ENCODE data around the gene NEUROD1.

The NEUROD1 gene

DNA sequence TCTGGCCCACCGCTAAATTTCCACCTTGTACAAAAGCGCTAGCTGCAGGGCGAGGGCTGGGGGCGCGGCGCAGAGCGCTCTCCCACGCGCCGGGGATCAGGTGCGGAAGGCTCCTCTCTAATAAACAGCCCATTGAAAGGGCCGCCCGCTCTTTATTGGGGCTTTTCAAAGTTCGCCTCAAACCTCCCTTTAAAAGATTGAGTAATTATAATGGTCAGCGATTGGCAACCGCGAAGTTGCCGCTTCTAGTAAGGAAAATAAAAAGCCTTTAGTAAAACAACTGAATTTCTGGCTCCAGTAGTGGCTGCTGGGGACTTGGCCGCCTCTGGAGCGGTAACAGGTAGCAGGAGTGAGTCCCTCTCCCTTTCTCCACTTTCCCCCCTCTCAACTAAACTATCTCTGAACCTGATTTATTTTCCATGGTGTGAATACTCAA lies 755 bp downstream of the NEUROD1 start:
- no peak for DNase-seq

DNA sequence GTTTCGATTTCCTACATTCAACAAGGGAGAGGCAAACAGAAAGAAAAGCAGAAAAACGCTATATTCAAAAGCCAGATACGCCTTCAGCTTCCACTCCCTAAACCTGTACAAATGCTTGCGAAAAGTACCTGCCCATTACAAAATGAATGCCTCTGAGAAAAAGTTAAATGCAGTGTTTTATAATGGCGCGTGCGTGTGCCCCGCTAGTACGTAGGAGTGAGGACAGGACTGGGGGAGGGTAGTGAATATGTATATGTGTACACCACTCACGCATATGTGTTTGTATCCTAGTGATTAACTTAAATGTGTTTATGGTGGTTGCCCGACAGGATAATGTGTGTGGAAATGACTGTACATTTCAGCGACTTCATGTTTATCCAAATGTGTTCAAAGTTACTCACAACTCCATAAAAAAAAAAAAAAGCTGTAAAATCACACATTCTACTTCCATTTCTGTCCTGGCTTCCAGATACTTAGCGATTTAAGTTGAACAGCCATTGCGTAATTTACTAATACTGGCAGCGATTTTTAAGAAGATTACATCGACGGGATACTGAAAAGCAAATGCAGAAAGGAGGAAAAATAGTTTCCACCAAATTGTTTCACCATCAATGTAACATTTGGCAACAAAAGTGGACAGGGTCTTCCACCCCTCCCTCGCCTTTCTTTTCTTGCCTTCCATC lies 1.3 kb downstream of the NEUROD1 start:
- DNase-seq, result no peak

DNA sequence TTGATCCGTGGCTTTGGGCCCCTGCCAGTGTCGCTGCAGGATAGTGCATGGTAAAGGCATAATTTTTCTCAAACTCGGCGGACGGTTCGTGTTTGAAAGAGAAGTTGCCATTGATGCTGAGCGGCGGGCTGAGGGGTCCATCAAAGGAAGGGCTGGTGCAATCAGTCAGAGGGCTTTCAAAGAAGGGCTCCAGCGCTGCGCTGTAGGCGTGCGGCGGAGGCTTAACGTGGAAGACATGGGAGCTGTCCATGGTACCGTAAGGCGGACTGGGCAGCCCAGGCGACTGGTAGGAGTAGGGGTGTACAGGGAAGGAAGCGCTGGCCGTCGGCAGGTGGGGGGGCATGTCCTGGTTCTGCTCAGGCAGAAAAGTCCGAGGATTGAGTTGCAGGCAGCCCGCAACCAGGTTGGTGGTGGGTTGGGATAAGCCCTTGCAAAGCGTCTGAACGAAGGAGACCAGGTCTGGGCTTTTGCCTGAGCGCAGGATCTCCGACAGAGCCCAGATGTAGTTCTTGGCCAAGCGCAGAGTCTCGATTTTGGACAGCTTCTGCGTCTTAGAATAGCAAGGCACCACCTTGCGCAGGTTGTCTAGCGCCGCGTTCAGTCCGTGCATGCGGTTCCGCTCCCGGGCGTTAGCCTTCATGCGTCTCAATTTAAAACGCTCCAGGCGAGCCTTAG lies 2.3 kb downstream of the NEUROD1 start:
- peak; percentile 75 for DNase-seq

DNA sequence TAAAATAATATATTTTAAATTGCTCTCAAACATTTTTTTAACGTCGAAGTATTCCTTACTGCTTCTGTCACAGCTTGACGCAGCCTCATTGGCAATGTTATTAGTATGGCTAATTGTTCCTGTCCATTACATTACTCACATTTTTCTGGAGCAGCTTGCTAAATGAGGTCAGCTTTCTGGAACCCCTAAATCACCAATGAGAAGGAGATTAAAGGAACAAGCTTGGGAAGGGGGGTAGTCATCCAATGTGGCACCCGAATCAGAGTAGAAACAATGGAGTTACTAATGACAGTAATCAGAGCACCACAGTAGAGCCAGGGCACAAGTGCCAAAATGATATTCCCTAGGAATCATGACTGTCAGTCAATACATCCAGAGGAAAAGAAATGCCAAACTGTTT lies 5.1 kb downstream of the NEUROD1 start:
- DNase-seq, result no peak

DNA sequence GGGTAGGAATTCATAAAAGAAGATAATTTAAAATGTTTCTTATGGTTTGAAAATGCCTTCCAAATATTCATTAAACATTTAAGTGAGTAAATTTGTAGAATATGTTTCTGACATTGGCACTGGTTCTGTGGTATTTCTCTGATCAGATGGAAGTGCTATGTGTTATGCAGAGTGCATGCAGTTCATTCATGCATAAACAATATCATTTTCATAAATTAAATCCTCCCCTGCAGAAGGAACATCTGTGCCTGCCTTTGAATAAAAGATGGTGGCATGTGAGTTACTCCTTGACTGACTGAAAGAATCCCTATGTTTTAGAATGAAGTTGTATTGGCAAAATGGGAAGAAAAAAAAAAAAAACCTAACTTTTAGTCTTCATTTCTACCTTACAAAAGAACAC lies 5.9 kb downstream of the NEUROD1 start:
- DNase-seq, result no peak

DNA sequence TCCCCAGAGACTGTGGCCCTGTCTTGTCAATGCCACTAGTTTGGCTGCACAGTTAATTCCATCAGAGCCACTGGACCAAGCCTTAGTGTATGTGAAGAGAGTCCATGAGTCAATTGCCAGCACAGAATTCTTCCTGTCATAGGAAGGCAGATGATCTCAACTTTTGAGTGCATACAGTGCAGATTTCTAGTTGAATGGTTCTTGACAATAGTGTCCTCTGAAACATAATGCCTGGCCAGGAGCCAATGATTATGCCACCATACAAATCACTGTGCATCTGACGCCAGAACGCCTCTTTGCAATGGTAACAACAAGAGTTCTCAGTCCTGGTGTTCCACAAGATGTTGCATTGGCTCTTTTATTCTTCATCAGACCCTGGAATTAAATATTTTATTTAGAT lies 7.1 kb downstream of the NEUROD1 start:
- DNase-seq, result no peak

DNA sequence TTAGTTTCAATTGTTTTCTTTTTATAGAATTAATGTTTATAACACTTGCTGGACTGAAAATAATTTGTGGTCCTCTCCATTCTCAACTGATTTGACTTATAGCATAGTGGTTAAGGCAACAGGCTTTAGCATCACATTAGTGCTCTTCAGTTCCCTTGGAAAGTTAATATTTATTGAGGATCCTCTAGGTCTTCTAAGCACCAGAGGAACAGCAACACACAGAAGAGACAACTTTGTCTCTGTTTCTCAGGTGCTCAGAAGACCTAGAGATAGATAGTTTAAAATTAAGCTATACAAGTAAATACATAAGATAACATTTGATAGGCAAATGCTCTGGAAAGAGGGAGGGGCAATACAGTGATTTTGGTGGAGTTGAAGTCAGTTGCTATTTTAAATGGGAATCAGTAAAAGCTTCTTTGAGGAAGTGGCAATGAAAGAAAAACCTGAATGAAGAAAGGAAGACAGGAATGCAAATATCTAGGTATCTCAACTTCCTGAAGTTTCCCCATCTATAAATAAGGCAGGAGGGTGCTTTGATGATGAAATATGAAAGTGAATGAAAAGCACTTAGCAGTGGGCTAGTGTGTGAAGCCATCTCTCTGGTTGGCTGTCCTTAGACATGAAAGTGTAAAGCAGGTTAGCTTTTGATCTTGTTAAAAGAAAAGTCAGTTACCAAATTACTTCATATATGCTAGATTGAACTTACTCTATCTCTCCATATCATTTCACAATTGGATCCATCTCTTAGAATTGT lies 7.9 kb downstream of the NEUROD1 start:
- DNase-seq, result no peak

DNA sequence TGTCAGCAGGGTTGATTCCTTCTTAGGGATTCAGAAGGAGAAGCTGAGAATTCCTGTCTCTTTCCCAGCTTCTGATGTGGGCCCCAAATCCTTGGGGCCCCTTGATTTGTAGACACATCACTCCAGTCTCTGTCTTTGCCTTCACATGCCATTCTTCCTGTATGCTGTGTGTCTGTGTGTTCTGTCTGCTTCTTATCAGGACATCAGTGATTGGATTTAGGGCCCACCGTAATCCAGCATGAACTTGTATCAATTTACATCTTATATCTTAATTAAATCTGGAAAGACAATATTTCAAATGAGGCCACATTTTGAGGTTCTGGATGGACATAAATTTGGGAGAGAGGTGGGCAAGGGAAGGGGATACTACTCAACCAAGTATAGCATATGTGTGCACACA lies 9.7 kb downstream of the NEUROD1 start:
- no peak for DNase-seq

DNA sequence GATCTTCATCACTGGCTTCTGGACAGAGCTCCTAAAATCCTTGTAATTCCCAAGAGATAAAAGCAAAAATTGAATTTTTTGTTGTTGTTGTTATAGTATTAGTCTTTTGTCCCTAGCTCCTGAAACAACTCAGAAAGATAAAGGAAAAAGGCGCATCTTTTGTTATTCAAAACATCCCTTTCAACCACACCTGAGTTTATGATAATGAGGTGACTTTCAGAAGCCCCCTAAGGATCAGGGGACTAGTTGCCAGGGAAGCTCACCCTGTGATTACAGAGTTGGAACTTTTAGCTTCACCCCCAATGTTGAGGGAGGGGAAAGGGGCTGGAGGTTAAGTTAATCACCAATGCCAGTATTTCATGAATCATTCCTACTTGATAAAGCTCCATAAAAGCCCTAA lies 13.1 kb downstream of the NEUROD1 start:
- DNase-seq, result no peak

DNA sequence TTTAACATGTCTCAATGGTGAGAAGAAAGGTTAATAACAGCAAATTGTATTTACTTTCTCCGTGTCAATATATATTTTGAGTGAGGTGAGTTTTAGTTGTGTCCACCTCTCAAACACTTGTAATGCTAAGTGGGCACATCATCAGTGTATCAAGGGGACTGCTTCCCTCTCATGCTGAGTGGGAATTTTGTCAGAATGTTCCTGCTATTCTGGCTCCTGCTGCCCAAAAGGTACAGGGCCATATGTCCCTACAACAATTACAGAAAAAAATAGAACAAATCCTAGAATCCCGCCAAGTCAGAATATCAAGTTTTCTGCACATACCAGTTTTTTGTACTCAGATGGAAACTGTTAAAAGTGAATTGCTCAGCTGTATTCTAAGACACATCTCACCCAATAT lies 18.0 kb downstream of the NEUROD1 start:
- DNase-seq, result no peak

DNA sequence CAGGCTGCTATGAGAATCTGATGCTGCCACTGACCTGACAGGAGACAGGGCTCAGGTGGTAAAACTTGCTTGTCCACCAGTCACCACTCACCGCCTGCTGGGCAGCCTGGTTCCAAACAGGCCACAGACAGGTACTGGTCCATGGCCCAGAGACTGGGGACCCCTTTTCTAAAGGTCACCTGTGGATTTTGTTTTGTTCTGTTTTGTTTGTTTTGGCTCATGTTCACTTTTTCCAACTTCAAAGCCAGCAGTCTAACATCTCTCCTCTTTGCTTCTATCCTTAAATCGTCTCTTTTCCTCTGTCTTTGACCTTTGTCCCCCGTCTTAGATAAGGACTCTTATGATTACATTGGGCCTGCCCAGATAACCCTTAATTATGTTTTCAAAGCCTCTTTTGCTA lies 20.1 kb downstream of the NEUROD1 start:
- DNase-seq, result no peak

DNA sequence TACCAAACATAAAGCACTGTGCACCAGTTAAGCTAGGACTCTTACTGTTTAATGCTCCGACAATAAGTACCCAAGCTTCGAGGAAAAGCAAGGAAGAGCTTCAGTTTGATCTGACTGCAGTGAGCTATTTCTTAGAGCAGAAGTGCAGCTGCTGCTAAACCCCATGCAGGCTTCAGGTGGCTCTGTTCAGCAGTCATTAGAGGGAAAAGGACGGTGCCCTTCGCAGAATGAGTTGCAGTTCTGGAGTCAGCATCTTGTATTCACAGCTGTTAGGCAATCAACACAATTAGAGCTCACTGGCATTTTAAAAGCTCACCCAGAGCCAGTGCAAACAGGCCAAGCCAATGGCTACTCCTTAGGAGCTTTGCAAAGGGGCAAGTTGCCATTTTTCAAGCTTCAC lies 21.9 kb downstream of the NEUROD1 start:
- no peak for DNase-seq

DNA sequence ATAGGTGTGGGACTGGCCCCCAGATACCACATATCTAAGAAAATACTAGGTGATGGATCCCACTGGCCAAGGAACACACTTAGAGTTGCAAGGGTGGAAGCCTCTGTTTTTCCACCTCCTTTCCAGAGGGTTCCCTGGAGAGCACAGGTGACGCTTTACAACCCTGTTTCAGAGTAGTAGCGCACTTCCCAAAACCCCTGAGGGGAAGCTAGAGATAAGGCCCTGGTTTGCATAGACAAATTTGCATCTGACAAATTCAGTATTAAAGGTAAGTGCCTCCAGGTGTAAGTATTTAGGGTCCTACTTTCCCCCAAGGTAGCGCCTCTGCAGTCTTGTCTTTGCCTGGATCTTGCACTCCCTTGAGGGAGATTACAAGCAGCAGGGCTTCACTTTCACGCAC lies 22.9 kb downstream of the NEUROD1 start:
- DNase-seq, result no peak

DNA sequence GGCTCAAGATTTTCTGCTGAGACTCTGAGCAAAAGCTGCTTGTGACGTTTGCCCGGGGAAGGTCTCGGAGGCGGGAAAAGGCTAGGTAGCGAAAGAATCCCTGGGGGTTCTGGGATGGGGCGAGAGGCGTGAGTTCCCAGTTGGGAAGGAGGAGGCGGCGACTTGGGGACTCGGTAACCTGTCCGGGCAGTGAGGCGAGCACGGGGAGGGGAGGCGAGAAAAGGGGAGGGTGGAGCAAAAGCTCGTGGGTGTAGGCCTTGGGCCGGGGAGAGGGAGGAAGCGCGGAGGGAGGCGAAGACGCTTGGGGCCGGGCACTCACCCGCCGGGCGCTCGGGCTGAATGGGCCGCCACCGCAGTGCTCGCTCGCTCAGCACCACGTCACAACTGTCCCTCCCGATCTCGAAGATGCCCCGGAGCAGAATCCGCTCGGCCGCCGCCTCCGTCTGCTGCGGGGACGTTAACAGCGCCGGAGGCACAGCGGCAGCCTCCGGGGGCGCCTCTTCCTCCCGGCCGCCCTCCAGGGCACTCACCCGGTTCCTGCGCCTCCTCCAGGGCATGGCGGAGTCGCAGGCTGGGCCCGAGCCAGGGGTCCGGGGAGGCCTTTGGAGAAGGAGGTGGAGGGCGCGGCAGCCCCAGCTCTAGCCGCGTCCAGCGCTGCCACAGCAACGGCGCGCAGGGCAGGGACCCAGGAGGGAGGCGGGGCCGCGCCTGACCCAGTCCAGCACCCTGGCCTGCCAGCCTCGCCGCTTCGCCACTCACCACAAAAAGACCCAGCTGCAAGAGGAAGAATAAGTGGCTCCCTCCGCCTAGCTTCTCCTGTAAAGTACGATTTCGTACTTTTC lies 23.6 kb downstream of the NEUROD1 start, which contains the start of gene CERKL:
Gene CERKL (minus strand): TSS at position 656 of the 842 bp plus-strand sequence. CDS start 99 bp downstream, at position 557.
- peak; percentile 9 for DNase-seq

DNA sequence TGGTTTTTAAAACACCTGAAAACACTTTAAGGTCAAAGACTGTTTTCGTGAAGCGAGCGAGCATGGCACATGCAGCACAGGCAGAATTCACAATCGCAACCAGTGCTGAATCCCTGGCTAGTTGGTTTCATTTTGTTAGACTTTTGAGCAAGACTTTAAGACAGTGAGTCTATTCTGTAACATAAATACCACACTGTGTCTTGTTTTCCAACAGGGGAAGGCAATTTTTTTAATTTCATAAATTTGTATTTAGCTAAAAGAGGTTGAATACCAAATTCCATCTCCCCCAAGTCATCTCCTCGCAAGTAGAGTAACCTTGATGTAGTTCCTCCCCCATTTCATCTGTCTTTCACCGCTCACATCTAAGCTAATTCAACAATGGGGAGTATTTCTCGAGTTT lies 24.8 kb downstream of the NEUROD1 start:
- no peak for DNase-seq

DNA sequence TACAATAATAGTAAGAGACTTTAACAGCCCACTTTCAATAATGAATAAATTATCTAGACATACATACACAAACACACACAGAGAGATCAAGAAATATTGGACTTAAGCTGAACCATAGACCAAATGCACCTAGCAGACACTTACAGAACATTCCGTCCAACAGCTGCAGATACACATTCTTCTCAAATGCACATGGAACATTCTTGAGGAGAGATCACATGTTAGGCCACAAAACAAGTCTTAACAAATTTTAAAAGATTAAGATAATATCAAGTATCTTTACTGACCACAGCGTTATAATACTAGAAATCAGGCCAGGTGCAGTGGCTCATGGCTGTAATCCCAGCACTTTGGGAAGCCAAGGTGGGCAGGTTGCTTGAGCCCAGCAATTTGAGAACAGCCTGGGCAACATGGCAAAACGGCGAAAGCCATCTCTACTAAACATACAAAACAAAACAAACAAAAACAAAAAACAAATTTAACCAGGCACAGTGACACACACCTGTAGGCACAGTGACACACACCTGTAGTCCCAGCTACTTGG lies 30.8 kb downstream of the NEUROD1 start:
- DNase-seq, result no peak

DNA sequence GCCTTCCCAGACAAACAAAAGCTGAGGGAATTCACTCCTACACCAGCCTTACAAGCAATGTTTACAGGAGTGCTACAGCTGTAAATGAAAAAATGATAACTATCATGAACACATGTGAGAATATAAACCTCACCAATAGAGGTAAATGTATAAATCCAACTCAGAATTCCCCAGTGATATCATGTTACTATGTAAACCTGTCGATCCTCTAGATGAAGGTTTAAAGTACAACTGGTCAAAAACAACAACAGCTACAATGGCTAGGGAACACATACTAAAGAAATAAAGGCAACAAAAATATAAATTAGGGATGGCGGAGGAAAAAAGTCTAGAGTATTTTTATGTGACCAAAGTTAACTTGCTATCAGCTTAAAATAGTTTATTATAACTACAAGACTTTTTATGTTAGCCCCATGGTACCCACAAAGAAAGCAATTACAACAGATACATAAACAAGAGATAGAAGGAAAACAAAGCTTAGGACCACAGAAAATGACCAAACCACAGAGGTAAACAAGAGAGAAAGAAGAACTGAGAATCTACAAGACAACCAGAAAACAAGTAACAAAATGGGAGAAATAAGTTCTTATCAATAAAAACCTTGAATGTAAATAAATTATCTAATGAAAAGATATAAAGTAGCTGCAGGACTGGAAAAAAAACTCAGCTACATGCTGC lies 31.7 kb downstream of the NEUROD1 start:
- no peak for DNase-seq

DNA sequence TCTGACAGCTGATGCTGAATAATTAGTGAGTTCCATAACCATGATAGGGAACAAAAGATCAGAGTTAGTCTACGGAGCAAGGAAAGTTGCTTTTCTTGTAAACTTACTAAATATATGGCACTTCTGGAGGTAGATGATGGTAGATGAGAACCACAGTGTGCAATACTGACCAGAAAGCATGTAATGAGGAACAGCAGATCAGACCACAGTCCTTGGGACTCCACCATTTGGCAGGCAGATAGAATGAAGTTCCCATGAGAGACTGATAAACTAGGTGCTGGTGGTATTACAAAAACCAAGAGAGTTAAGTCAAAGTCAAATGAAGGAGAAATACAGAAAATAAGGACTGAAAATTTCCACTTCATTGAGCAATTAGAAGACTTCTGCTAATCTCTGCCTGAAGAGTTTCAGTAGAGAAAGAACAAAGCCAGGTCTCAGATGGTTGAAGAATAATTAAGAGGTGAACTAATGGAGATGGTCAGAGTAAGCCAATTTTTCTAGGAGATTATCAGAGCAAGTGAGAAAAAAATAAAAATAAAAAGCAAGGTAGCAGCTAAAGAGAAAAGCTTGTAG lies 33.8 kb downstream of the NEUROD1 start:
- DNase-seq, result no peak

DNA sequence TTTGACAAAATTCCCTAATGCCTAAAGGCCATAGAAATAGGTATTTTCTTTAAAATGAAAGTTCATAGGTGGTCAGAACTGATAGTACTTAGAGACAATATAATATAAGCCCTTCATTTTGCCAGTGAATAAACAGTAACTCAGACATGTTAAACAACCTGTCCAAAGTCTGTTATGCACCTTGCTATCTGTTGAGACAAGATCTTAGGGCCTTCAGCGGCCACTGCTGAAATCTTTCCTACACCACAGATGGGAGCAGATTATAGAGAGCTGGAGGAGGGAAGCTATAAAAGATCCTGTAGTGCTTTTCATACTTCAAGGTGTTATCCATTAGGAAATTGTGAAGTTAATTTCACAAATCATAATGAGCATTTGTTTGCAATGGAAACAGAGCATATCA lies 37.2 kb downstream of the NEUROD1 start:
- no peak for DNase-seq

DNA sequence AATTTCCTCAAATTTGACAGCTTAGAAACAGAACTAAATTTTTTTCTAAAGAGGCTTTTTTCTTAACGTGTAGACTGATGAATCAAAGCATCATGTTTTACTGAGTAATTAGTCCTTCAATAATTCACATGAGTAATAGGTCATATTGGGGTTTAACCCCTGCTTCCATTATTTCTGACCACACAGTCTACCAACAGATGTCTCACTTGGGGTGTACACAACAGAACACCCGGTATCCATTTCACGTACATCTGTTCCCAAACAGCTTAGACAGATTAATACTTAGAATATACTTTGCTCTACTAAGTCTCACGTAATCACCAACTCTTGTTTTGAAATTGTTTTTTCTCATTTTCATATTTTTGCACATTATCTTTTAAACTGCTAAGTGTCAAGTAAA lies 38.2 kb downstream of the NEUROD1 start:
- no peak for DNase-seq

DNA sequence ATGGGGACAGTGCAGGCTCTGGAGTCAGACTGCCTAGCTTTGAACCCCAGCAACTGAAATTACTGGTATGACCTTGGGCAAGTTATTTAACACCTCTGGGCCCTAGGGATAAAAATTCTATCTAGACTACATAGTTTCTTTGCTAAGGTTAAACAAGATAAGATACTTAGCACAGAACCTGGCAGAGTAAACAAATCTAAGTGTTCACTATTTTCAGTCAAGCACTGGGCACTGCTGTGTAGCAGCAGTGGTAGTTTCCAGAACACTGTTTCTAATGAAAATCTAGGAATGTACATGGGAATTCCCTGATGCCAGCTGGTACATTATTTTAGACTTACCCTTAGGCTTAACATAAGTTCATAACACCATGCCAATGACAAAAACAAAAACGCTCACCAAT lies 40.6 kb downstream of the NEUROD1 start:
- DNase-seq, result no peak

All from fibroblast of skin of right quadriceps (primary cell).